GM21619 (cell line): Measurements from ENCODE around the gene PPARD.
A peak's percentile ranks its signal among the peaks of the same experiment; 100 is the strongest.
"Not testable (repeated sequence)": the region's sequence is repeated elsewhere in the genome, so short reads cannot be mapped to it uniquely, and the experiment has no call there.

Experiments used
- ATAC-seq: cut with Tn5 transposase; IDR thresholded peaks from one replicate; pipeline ENCODE4 v1.9.1; 2021; ENCODE audit not compliant: unreplicated experiment

PPARD gene

DNA sequence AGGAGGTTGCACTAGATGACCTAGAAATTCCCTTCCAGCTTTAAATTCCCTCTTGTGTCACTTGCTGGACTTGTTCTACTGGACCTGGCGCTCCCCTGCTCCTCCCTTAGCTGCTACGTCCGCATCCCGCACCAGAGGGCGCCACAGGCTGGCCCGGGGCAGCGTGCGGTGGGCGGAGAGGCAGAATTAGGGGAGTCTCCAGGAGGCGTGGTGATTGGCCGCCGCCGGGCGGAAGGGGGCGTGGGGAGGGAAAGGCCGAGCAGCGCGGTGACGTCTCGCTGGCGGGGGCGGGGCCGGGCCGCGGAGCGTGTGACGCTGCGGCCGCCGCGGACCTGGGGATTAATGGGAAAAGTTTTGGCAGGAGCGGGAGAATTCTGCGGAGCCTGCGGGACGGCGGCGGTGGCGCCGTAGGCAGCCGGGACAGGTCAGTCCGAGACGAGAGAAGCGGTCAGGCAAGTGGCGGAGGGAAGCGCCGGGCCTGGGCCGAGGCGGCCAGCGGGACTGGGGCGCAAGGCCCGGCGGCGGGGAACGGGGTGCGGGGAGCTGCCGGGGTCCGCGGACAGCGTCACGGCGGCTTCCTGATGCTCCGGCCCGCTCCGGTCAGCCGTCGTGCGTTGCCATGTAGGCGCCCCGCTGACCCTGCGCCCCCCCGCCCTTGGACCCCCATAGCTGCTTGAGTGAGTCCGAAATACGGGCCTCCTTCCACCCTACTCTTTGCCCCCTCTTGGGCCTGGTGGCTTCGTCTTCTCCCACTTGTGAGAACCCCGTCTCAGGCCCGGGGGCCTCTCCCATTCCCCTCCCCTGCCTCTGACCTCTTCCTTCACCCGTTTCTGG is at the start of gene PPARD:
PPARD (plus strand) TSS at position 301 of the 834 bp plus-strand sequence. CDS start 68,530 bp downstream, outside the sequence.
- peak; percentile 94 for ATAC-seq

- no peak for ATAC-seq
Observed at GRCh38 chr6:35293681-35294080, 48.7 kb upstream of the PPARD start.

- no peak for ATAC-seq
Observed at GRCh38 chr6:35294308-35294945, 47.9 kb upstream of the PPARD start.

DNA sequence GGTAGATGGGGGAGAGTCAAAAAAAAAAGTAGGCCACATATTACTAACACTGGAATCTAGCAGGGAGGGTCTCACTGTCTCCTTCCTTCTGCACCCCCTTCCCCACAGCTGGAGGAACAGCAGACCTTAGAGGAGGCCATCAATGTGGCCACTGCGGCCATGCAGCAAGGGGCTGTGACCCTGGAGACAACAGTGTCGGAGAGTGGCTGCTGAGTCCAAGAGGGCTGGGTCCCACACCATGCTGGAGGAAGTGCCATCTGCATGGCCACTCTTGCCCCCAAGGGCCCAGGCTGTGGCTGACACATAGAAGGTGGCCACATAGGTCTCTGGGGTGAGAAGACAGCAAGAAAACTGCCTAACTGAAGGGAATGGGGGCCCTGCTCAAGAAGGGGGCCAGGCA is 47.3 kb upstream of the PPARD start:
- ATAC-seq: no peak

- no peak for ATAC-seq
Observed at GRCh38 chr6:35295521-35296315, 46.6 kb upstream of the PPARD start.

GRCh38 chr6:35296931-35297600 is 45.3 kb upstream of the PPARD start:
- no peak for ATAC-seq

DNA sequence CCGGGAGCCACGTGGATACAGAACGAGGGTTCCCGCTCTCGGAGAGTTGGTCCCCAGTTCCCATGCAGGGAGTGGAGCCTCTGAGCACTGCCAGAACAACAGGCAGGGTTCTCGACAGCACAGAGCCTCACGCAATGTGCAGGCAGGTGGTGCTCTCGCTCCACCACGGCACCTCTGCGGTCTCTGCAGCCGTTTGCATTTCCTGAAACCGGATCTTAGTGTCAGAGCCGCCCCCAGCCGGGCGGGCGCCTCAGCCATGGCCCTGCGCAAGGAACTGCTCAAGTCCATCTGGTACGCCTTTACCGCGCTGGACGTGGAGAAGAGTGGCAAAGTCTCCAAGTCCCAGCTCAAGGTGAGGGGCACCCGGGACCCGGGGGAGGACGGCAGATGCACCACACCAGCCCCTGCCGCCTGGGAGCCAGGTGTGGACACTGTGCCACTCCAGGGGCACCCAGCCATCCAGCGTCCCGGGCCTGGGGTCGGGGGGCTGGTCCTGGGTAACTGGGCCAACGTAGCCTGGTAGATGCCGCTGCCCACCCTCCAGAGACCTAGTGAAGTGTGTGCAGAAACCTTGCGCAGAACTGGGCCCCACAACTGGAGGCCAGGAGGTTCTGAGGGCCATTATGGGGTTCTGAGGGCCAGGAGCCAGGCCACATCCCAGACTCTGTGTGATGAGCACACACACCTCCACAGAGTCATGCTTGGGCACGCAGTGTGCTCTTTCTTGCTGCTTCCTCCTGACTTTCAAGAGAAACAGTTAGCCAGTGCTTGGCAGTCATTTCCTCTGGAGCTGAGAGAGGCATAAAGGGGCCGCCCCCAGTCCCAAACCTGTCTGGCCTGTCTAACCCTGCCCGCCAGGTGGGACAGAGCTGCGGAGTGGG is 44.5 kb upstream of the PPARD start, which contains the start of gene DEF6:
DEF6 (plus strand) TSS at position 218 of the 881 bp plus-strand sequence; CDS start at position 257, 39 bp downstream.
- peak; percentile 75 for ATAC-seq

DNA sequence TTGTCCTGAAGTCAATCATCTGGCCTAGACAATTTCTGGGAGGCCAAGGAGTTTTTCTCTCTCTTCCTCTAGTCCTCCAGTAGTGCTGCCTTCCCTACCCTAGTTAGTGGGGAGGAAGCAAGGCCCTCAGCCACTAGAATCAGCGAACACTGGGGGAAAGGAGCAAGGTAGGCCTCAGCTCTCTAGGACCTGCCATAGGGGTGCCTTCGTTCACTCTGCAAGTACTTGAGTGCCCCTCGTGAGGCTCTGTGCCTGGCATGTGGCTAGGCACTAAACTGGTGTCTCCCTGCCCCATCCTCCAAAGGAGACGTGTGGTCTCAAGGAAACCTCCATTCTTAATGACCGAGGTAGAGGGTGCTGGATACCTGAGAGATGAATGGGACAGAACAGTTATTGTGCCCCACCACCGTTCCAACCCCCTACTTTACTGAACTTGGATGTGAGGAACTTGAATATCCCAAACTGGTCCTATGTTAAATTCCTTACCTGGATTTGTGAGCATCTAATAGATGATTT is 43.7 kb upstream of the PPARD start:
- no peak for ATAC-seq

- ATAC-seq: no peak
Observed at GRCh38 chr6:35299674-35300073, 42.7 kb upstream of the PPARD start.

DNA sequence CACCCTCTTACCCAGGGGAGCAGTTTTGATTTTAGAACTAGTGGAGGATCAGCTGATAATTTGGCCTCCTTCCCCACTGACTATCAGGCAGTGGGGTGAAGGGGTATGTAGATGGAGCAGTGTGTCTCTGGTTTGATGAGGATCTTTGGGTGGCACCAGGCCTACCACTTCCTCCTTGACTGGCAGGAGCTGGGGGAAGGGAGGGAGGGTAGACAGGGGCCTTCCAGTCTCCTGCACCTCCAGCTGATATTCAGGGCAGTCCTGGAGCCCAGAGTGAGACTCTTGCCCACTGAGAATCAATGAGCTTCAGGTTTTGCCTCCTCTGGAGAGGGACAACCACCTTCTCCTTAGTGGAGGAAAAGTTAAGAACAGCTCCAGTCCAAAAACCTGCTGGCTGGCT is 41.5 kb upstream of the PPARD start:
- no peak for ATAC-seq

DNA sequence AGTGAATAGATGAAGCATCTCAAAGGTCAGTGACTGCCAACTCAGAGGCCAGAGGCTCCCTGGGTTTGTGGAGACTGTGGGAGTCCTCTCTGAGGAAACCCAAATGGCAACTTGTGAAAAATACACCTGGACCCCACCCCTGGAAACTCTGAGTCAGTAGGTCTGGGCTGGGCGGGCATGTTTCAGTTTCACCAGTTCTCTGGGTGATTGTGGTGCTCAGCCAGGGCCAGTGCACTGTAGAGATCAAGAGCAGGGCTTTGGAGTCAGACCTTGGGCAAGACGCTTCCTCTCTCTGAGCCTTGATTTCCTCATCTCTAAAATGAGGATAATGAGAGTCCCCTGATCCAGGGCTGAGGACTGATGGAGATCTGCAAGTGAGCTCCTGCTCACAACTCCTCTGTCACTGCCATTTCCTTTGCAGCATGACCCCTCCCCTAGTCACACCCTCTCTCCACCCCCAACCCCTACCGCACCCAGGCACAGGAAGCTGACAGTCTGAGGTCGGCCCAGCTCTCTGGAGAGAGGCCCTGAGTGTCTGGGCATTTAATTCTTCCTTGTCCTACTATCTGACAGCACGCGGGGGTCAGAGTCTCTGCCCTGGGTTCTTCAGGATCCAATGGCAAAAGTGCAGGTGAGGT is 39.6 kb upstream of the PPARD start:
- peak; percentile 68 for ATAC-seq

GRCh38 chr6:35304299-35304698 is 38.1 kb upstream of the PPARD start:
- ATAC-seq: no peak

DNA sequence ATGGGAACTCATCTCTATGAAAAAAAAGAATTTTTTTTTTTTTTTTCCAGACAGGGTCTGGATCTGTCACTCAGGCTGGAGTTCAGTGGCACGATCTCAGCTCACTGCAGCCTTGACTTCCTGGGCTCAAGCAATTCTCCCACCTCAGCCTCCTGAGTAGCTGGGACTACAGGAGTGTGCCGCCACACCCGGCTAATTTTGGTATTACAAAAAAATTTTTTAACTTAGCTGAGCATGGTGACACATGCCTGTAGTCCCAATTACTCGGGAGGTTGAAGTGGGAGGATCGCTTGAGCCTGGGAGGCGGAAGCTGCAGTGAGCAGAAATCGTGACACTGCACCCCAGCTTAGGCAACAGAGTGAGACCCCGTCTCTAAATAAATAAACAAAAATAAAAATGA is 37.2 kb upstream of the PPARD start:
- ATAC-seq: no peak

DNA sequence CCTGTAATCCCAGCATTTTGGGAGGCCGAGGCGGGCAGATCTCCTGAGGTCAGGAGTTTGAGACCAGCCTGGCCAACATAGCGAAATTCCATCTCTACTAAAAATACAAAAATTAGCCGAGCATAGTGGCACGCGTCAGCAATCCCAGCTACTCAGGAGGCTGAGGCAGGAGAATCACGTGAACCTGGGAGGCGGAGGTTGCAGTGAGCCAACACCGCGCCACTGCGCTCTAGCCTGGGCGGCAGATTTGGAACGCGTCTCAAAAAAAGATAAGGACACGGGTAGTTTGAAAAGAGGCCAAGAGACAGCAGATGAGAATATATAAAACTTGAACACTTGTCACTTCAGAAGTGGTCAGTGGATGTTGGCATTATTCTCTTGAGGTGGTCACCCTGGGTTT is 35.2 kb upstream of the PPARD start:
- ATAC-seq: not testable (repeated sequence)

GRCh38 chr6:35308543-35308942 is 33.8 kb upstream of the PPARD start:
- not testable (repeated sequence) for ATAC-seq

- no peak for ATAC-seq
Observed at GRCh38 chr6:35309611-35310264, 32.6 kb upstream of the PPARD start.

DNA sequence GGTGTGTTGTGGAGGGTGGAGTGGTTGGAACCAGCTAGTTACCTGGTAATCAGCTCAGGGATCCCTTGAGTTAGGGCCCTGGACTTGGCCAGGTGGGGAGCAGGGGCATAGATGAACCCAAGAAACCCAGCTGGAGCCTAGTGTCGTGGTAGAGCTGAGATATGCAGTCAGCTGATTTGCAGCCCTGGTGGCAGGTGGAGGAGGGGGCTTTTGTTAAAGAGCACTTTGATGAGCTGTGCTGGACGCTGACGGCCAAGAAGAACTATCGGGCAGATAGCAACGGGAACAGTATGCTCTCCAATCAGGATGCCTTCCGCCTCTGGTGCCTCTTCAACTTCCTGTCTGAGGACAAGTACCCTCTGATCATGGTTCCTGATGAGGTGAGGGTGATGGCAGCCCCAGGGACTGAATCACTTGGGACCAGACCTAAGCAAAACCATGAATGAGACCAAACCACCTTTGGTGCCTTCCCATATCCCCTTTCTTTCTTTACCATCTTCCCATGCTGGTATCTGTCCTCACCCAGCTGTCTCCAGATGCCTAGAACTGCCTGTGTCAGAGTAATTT is 32.0 kb upstream of the PPARD start:
- ATAC-seq: no peak

DNA sequence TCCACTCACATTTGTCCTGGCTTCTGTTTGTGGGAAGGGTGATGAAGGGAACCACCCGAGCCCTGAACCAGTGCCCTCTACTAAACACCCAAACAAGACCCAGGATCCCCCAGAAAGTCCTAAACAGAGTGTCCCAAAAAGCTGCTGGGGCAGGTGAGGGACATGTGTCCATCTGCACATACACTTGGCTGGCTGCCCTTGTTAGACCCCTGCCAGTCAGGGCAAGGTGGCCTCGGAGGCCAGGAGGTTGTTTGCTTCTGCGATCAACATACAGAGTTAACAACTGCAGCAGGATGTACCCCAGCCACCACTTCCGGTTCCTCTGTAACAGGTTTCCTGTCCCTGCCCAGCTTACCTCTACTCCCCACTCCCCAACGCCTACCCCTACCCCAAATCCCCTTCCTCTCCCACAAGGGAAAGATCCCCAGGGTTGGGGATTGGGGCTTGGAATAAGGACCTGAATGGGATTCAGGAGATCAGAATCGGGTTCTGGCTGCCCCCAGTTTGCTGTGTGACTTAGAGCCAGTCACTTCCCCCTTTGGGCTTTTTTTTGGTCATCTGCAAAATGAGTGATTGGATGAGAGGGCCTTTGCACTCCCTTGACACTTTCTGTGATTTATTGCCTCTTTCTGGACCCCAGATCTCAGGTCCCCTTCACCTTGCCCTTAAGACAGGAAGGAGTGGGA is 30.8 kb upstream of the PPARD start:
- ATAC-seq: no peak
